ENCODE measurements around the gene AATK.

AATK gene, protein sequence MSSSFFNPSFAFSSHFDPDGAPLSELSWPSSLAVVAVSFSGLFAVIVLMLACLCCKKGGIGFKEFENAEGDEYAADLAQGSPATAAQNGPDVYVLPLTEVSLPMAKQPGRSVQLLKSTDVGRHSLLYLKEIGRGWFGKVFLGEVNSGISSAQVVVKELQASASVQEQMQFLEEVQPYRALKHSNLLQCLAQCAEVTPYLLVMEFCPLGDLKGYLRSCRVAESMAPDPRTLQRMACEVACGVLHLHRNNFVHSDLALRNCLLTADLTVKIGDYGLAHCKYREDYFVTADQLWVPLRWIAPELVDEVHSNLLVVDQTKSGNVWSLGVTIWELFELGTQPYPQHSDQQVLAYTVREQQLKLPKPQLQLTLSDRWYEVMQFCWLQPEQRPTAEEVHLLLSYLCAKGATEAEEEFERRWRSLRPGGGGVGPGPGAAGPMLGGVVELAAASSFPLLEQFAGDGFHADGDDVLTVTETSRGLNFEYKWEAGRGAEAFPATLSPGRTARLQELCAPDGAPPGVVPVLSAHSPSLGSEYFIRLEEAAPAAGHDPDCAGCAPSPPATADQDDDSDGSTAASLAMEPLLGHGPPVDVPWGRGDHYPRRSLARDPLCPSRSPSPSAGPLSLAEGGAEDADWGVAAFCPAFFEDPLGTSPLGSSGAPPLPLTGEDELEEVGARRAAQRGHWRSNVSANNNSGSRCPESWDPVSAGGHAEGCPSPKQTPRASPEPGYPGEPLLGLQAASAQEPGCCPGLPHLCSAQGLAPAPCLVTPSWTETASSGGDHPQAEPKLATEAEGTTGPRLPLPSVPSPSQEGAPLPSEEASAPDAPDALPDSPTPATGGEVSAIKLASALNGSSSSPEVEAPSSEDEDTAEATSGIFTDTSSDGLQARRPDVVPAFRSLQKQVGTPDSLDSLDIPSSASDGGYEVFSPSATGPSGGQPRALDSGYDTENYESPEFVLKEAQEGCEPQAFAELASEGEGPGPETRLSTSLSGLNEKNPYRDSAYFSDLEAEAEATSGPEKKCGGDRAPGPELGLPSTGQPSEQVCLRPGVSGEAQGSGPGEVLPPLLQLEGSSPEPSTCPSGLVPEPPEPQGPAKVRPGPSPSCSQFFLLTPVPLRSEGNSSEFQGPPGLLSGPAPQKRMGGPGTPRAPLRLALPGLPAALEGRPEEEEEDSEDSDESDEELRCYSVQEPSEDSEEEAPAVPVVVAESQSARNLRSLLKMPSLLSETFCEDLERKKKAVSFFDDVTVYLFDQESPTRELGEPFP (N-terminal part only)

DNA sequence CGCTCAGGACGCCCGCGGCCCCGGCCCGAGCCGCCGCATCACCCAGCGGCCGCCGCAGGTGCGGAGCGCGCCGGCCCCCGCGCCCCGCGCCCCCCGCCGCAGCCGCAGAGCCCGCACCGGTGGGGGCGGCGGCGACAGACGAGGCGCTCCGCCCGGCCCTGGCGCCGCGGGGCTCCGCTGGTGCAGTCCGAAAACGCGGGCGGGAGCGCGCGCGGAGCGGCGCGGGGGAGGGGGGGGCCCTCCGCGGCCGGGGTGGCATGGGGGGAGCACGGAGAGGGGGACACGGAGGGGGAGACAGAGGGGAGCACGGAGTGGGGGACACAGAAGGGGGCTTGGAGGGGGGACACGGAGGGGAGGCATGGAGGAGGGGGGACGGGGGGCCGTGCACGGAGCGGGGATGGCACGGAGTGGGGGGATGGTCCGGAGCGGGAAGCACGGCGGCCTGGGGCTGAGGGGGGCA, at the start of gene AATK:
Gene AATK (minus strand): TSS at position 189 of the 460 bp plus-strand sequence. CDS start 229 bp downstream, outside the sequence.
- H3K4me1 ChIP-seq (ENCODE audit: insufficient read depth, low read length), result no peaks in the 10 kb centered on the region; the same call in 1 of the 2 replicates
- H3K36me3 ChIP-seq (ENCODE audit: insufficient read depth, low read length), result no peaks in the 10 kb centered on the region
- no peaks in the 10 kb centered on the region for H3K9me3 ChIP-seq (ENCODE audit: control insufficient read depth, insufficient read depth, low read length)
- peak within 1 kb of the TSS; percentile 41; the same call in 1 of the 2 replicates for H3K9ac ChIP-seq (ENCODE audit: low read depth, low read length)

DNA sequence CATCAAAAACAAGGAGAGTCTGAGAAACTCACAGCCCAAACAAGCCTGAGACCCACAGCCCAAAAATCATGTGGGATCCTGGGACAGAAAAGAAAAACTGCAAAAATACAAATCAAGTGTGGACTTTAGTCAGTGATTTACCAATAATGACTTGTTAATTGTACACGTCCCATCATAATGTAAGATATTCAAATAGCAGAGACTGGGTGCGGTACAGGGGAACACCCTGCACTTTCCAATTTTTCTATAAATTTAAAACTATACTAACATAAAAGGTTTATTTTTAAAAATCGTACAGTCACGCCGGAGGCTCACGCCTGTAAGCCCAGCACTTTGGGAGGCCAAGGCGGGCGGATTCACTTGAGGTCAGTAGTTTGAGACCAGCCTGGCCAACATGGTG, 48.0 kb upstream of the AATK start:
- Histone ChIP-seq H3K9me3 (ENCODE audit: control insufficient read depth, insufficient read depth, low read length) (no peaks in the 10 kb centered on the region), H3K36me3 (ENCODE audit: insufficient read depth, low read length) (no peaks in the 10 kb centered on the region), H3K9ac (ENCODE audit: low read depth, low read length) (no peak overlapping the region), H3K4me1 (ENCODE audit: insufficient read depth, low read length) (no peaks in the 10 kb centered on the region)

DNA sequence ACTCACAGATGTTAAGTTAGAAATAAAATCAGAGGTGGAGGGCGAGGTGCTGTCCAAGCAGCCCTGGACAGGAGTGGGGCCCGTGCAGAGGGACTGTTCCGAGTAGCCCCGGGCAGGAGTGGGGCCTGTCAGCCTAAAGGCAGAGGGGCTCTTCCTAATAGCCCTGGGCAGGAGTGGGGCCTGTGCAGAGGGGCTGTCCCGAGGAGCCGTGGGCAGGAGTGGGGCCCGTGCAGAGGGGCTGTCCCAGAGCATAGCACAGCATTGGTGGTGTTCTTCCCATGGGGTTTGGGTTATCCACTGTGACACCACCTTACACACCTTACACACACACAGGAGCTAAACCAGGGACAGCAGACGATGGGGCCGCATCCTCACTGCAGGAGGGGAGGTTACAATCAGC, 46.3 kb upstream of the AATK start:
- Histone ChIP-seq H3K36me3 (ENCODE audit: insufficient read depth, low read length) (no peaks in the 10 kb centered on the region), H3K4me1 (ENCODE audit: insufficient read depth, low read length) (no peaks in the 10 kb centered on the region), H3K9ac (ENCODE audit: low read depth, low read length) (no peak overlapping the region), H3K9me3 (ENCODE audit: control insufficient read depth, insufficient read depth, low read length) (no peaks in the 10 kb centered on the region)

DNA sequence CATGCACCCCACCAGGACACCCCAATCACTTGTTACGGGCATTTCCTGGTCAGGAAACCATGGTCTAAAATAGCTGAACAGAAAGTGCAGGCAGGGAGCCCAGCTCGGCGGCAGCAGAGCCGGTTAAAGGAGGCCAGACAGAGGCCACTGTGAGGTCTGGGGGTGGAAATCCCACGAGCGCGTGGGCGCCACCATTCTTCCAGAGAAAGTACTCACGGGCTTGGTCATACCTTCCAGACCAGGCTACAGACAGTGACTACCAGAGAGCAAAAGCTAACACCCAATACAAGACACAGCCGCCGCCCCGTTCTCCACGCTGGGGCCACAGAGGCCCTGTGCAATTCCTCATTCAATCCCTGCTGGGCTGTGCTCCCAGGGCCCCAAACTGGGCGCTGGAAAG, 44.8 kb upstream of the AATK start:
- Histone ChIP-seq H3K9me3 (ENCODE audit: control insufficient read depth, insufficient read depth, low read length) (no peaks in the 10 kb centered on the region), H3K36me3 (ENCODE audit: insufficient read depth, low read length) (no peaks in the 10 kb centered on the region), H3K9ac (ENCODE audit: low read depth, low read length) (no peak overlapping the region), H3K4me1 (ENCODE audit: insufficient read depth, low read length) (no peaks in the 10 kb centered on the region)

DNA sequence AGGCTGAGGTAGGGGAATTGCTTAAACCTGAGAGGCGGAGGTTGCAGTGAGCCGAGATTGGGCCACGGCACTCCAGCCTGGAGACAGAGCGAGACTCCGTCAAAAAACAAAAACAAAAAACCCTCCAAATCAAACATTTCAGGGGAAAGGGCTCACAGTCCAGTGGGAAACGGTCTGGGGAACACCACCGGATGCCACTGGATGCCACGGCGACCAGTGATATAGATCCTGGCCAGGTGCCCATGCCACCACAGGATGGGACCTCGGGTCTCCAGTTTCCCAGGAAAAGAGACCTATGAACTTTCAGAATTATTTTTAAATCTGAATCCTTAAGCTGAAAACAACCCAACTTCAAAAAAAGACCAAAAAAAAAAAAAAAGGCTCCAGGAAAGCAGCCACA, 44.4 kb upstream of the AATK start:
- Histone ChIP-seq H3K9ac (ENCODE audit: low read depth, low read length) (no peak overlapping the region), H3K36me3 (ENCODE audit: insufficient read depth, low read length) (no peaks in the 10 kb centered on the region), H3K9me3 (ENCODE audit: control insufficient read depth, insufficient read depth, low read length) (no peaks in the 10 kb centered on the region), H3K4me1 (ENCODE audit: insufficient read depth, low read length) (no peaks in the 10 kb centered on the region)

DNA sequence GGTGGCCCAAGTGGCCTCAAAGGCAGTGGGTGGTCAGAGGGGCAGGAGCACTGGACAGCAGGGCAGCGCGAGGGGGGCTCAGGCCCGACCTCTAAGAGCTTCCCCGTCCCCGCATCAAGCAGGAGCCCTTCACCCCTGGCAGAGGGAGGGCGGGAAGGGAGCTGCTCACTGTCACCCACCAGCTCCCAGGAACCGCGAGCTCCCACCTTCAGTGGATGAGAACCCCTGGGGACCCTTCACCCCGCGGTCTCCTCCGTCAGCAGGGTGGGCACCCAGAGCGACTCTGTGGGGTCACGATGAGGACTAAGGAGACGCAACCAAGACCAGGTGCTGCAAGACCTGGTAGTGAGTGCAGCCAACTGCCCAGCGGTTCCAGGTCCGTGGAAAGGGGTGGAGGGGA, 43.1 kb upstream of the AATK start:
- H3K36me3 ChIP-seq (ENCODE audit: insufficient read depth, low read length), result no peaks in the 10 kb centered on the region
- H3K9ac ChIP-seq (ENCODE audit: low read depth, low read length), result no peak overlapping the region
- H3K4me1 ChIP-seq (ENCODE audit: insufficient read depth, low read length), result no peaks in the 10 kb centered on the region
- no peaks in the 10 kb centered on the region for H3K9me3 ChIP-seq (ENCODE audit: control insufficient read depth, insufficient read depth, low read length)

DNA sequence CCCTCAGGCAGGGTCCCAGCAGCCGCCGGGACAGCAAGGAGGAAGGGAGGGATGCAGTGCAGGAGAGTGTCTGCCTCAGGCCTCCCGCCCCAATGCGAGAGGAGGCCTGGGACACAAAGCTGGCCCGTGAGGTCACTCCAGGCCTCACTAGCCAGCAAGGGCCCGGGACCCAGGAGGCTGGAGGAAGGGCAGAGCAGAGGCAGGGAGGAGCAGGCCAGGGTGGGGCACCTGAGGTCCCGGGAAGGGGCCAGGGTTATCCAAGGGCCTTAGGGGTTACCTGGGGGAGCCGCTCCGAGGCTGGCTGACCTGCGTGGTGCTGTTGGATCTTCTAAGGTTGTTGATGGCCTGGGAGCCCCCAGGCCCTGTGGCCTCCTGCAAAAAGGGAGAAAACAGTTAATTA, 42.6 kb upstream of the AATK start:
- Histone ChIP-seq H3K36me3 (ENCODE audit: insufficient read depth, low read length) (no peaks in the 10 kb centered on the region), H3K9ac (ENCODE audit: low read depth, low read length) (no peak overlapping the region), H3K9me3 (ENCODE audit: control insufficient read depth, insufficient read depth, low read length) (no peaks in the 10 kb centered on the region), H3K4me1 (ENCODE audit: insufficient read depth, low read length) (no peaks in the 10 kb centered on the region)

DNA sequence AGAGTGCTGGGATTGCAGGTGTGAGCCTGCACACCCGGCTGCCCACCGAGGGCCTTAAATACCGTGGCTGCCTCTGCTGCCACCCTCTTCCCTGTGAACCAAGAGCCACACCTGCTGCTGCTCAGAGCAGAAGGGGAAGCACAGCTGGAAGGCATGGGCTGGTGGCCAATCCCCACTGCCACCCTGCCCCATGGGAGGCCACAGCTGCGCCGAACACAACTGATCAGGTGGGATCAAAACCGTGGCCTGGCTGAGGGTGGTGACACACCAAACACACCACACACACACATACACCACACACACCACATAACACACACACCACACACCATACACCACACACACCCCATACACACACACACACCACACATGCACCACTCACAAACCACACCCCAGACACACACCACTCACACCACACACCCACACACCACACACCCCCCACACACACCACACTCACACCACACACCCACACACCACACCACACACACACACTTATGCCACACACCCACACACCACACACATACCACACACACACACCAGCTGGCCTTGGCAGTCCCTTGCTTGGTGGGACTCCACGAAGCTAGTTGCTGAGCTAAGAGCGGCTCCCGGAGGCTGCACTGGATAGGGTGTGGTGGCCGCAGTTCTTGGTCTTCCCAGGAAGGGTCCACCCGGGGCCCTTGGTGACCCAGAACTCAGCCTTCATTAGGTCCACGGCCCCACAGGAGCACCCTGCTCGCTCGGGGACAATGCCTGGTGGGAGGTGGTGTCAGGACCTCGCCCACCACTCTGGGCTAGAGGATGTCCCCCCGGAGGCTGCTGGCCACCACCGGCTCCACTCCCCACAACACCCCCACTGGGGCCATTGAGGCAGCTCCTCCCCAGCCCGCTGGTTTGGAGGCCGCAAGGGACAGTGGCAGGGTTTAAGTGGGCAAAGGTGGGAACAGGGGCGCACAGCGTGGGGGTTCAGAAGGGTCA, 41.9 kb upstream of the AATK start:
- H3K36me3 ChIP-seq (ENCODE audit: insufficient read depth, low read length), result no peaks in the 10 kb centered on the region
- H3K9ac ChIP-seq (ENCODE audit: low read depth, low read length), result no peak overlapping the region
- H3K4me1 ChIP-seq (ENCODE audit: insufficient read depth, low read length), result no peaks in the 10 kb centered on the region

DNA sequence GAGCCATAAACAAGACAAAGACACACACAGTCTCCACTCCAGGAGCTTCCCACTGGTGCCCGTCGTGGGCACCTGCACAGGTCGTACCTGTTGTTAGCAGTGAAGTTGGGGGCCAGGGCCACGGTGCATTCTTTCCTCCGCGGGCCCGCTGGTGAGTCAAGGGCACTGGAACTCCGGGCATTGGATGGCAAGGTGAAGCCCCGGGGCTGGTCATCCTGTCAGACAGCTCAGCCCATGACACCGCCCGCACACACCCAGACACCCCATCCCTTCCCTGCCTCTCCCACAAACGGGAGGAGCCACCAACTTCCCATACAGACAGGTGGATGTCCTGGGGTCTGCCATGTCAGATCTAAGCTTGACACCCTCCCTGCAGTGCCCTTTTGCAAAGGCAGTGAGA, 40.6 kb upstream of the AATK start:
- H3K9me3 ChIP-seq (ENCODE audit: control insufficient read depth, insufficient read depth, low read length), result no peaks in the 10 kb centered on the region
- no peaks in the 10 kb centered on the region for H3K4me1 ChIP-seq (ENCODE audit: insufficient read depth, low read length)
- no peak overlapping the region for H3K9ac ChIP-seq (ENCODE audit: low read depth, low read length)
- no peaks in the 10 kb centered on the region for H3K36me3 ChIP-seq (ENCODE audit: insufficient read depth, low read length)

More for the DNA sequence above, 41.9 kb upstream of the AATK start:
- no peaks in the 10 kb centered on the region for H3K9me3 ChIP-seq (ENCODE audit: control insufficient read depth, insufficient read depth, low read length)

DNA sequence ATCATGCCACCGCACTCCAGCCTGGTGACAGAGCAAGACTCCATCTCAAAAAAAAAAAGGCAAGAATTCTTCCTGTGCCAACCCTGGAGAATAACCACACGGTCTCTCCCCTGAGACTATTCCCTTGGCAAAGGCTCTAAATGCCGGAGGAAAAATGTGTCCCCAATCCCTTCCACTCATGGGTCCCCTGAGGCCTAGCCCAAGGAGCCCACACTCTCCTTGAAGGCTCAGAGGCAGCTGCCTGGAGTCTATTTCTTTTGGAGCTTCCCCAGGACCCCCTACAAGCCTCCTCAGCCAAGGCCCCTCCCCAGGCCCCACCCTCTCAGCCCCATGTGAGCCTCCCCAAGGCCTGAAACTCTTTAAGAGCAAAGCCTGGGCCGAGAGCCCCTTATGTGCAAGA, 40.1 kb upstream of the AATK start:
- Histone ChIP-seq H3K9me3 (ENCODE audit: control insufficient read depth, insufficient read depth, low read length) (no peaks in the 10 kb centered on the region), H3K4me1 (ENCODE audit: insufficient read depth, low read length) (no peaks in the 10 kb centered on the region), H3K36me3 (ENCODE audit: insufficient read depth, low read length) (no peaks in the 10 kb centered on the region), H3K9ac (ENCODE audit: low read depth, low read length) (no peak overlapping the region)

DNA sequence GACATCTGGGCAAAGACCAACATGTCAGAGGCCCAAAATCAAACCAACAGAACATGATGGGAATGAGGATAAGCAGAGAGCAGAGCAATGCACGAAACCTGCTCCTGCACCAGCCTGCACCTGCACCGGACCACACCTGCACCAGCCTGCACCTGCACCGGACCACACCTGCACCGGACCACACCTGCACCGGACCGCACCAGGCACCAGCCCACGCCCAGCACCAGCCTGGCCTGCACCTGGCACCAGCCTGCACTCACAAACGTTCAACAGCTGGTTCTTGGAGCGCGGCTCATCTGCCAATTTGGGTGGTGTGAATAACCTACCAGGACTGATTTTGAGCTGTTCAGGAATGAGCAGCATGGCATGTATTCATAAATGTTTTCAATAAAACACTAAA, 38.6 kb upstream of the AATK start:
- no peak overlapping the region for H3K9ac ChIP-seq (ENCODE audit: low read depth, low read length)
- H3K4me1 ChIP-seq (ENCODE audit: insufficient read depth, low read length), result no peaks in the 10 kb centered on the region
- H3K36me3 ChIP-seq (ENCODE audit: insufficient read depth, low read length), result no peaks in the 10 kb centered on the region
- no peaks in the 10 kb centered on the region for H3K9me3 ChIP-seq (ENCODE audit: control insufficient read depth, insufficient read depth, low read length)

DNA sequence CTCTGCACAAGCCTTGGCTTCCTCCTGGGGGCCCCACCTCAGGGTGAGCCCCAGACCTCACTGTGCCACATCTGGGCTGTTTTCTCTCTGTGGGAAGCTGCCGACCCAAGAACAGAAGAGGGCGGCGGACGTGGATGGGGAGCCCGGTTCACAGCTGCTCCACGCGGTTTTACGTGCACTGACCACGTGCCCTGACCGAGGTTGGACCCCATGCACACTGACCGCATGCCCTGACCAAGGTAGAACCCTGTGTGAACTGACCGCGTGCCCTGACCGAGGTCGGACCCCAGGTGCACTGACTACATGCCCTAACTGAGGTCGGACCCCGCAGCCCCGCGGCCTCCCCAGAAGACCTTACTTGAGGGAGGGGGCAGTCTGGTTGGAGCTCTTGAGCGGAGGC, 37.1 kb upstream of the AATK start:
- no peak overlapping the region for H3K9ac ChIP-seq (ENCODE audit: low read depth, low read length)
- no peaks in the 10 kb centered on the region for H3K36me3 ChIP-seq (ENCODE audit: insufficient read depth, low read length)
- H3K4me1 ChIP-seq (ENCODE audit: insufficient read depth, low read length), result no peaks in the 10 kb centered on the region
- no peaks in the 10 kb centered on the region for H3K9me3 ChIP-seq (ENCODE audit: control insufficient read depth, insufficient read depth, low read length)

DNA sequence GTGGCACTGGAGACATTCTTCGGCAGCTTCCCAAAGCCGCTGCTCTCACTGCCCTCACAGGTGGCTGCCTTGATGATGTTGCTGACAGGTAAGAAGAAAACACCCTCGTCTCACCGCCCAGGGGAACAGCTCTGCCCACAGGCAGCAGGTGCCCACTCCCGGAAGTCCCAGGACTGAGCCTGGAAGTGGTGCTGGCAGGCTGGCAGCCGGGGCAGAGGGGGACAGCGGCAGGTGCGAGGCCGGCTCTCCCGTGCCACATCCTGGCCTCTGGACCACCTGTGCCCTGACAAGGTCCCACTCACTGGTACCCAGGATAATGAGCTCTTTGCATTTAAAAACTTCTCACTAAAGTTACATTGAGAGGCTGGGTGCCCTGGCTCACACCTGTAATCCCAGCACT, 36.3 kb upstream of the AATK start:
- Histone ChIP-seq H3K36me3 (ENCODE audit: insufficient read depth, low read length) (no peaks in the 10 kb centered on the region), H3K9ac (ENCODE audit: low read depth, low read length) (no peak overlapping the region), H3K4me1 (ENCODE audit: insufficient read depth, low read length) (no peaks in the 10 kb centered on the region), H3K9me3 (ENCODE audit: control insufficient read depth, insufficient read depth, low read length) (no peaks in the 10 kb centered on the region)
